NCI-H446 (cell line): ENCODE data around the gene STX18.

Source experiments
- DNase-seq, 2 experiments: peaks; one replicate each; lab custom pipeline; 2025; lab: John Stamatoyannopoulos, UW

The STX18 gene

DNA sequence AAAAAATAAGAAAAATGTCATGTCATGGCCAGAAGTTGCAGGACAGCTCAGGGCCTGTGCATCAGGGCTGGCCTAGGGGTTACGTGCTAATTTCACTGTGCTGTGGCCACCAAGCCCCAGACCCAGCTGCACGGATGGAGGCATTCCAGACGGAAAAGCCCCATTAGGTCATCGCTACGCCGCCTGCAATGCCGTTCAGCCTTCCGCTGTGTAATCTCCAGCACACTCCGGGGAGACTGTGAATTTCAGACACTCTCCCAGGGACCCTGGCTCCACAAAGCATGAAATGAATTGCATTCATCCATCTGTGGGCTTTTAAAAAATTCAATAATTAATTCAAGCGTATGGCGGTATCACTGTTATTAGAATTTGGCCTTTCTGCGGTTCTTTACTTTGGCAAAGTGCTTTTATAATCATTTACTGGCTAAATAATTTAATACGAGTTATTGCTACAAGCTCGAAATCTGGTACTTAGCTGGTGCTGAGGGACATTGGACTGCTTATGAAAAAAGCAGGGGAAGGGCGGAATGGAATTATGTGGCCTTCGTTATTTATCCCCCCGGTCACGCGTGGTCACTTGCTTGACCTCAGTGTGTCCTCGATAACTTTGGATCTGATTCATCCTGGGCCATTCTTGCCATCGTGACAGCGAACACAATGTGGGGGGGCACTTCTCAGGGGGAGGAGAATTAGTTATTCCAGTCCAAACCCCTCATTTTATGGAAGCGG is 164.0 kb downstream of the STX18 start:
- no peak for DNase-seq

DNA sequence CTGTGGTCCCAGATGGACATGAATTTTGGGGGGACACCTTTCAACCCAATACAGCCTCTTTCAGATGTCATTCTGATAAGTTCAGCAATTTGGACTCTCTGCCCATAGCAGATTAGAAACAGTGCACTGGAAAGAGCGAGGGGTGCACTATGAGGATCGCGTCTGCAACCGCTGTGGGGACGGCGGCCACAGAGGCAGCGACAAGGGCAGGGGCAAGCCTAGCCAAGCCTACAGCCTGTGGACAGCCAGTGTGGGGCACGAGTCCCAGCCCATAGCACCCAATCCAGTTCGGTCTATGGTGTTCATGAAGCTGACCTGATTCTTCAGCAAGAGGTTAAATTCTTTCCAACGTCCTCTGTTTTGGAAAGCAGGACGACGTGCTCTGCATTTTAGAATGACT is 164.7 kb downstream of the STX18 start:
- DNase-seq, result no peak

DNA sequence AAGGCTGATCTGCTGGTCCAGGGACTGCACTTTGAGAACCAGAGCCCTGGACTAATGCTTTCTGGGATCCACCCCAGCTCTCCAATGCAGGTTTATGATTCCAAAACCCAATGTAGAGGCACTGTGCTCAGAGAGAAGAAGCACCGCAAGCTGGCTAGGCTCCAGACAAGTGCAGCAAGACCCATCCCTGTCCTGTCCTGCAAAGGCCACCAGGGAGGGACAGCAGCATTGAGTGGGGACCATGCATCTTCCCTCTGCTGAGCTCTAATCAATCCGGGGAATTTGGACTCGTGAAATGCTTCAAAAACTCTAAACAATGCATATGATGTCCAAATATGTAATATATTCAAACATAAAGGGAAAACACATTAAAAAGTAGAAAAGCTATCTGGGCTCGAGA is 165.8 kb downstream of the STX18 start:
- no peak for DNase-seq

DNA sequence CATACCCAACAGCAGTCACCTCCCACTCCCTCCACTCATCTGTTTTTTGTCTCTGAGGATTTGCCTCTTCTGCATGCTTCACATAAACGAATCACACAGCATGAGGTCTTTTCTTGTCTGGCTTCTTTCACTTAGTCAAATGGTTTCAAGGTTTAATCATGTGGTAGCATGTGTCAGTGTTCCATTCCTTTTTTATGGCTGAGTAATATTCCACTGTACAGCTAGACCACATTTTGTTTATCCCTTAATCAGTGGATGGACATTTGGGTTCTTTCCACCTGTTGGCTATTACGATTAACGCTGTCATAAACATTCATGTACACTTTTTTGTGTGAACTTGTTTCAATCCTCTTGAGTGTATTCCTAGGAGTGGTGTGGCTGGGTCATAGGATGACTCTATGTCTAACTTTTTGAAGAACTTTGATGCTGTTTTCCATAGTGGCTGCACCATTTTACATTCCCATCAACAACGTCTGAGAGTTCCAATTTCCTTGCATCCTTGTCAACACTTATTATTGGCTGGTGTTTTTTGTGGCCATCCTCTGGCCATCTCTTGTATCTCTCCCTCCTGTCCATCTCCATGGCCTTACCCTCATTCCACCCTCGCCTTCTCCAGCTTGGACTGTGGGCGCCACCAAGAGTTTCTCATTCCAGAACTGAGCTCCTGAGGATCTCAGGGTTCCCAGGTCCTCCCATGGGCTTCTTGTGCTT is 167.3 kb downstream of the STX18 start:
- DNase-seq, result no peak
